Activated T-helper 2 cell treated with anti-CD3 and anti-CD28 coated beads, Interferon-gamma antibody, Interleukin-2, Interleukin-4, amounts not matched to agents 10 μg/mL and 5 μg/mL and 100 μg/mL, durations not matched to agents 14 hours and 24 hours and 36 hours (primary cell): ENCODE data around the gene MEIS2. TPM values are rescaled to one million over a fixed set of nuclear protein-coding genes. Genes with fewer than 3 reads are reported as not detected.

Experiments used
- DNase-seq: peaks from one replicate; pipeline ENCODE4 v3.0.0; 2021; ENCODE audit warnings: low spot score
- H3K27ac Mint-ChIP-seq: one replicate; pipeline ENCODE4 v1.8.0; 2021; ENCODE audit warnings: mixed read lengths
- H3K27me3 Mint-ChIP-seq: one replicate; pipeline ENCODE4 v1.8.0; 2021; ENCODE audit warnings: low read depth, mixed read lengths
- H3K36me3 Mint-ChIP-seq: one replicate; pipeline ENCODE4 v1.8.0; 2021; ENCODE audit warnings: low read depth, mixed read lengths
- H3K4me1 Mint-ChIP-seq: one replicate; pipeline ENCODE4 v1.8.0; 2021; ENCODE audit warnings: low read depth, mixed read lengths
- H3K4me3 Mint-ChIP-seq: one replicate; pipeline ENCODE4 v1.8.0; 2021; ENCODE audit warnings: low read depth, mild to moderate bottlenecking, moderate library complexity, mixed read lengths
- H3K9me3 Mint-ChIP-seq: one replicate; pipeline ENCODE4 v1.8.0; 2021; ENCODE audit warnings: mixed read lengths
- intact Hi-C: fragments of 100-400 bp; cut with micrococcal nuclease; formaldehyde crosslinking; loops from one replicate; pipeline ENCODE4 v1.15.1; 2023
- total RNA-seq: library from RNA; stranded (reverse); gene quantifications from 2 replicates; pipeline ENCODE4 v1.2.3, GENCODE V29; 2022

Gene MEIS2
- total RNA-seq, 1 donor from 2014 or later = not detected

GRCh38 chr15:36925653-36926426 is 174.5 kb downstream of the MEIS2 start:
- Mint-ChIP-seq H3K4me3 (no peak overlapping the region), H3K27me3 (no peaks in the 10 kb centered on the region), H3K27ac (no peak overlapping the region), H3K36me3 (no peaks in the 10 kb centered on the region), H3K4me1 (no peaks in the 10 kb centered on the region), H3K9me3 (no peaks in the 10 kb centered on the region)
- intact Hi-C loops = no loop called here
- DNase-seq = no peak

GRCh38 chr15:36925049-36925448 is 175.3 kb downstream of the MEIS2 start:
- H3K27ac Mint-ChIP-seq = no peak overlapping the region
- H3K4me1 Mint-ChIP-seq = no peaks in the 10 kb centered on the region
- no peaks in the 10 kb centered on the region for H3K36me3 Mint-ChIP-seq
- DNase-seq = no peak
- no peak overlapping the region for H3K4me3 Mint-ChIP-seq
- intact Hi-C loops = no loop called here
- H3K9me3 Mint-ChIP-seq = no peaks in the 10 kb centered on the region
- no peaks in the 10 kb centered on the region for H3K27me3 Mint-ChIP-seq

DNA sequence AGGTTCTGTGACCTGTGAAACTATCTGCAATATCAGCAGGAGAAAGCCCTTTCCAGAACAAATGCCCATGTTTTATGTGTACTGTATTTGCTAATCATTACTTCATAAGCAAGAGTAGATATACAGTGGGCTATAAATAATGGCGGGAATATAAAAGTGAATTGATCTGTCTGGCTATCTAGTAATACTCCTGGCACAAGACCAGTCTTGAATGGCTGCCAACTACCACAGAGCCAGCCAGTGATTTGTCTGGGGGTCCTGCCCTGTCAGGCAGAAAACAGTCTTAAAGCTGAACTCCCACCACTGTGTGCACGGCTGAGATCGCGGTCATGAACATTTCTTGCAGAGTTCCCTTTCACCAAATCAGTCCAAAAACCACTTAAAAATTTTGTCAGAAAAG is 176.3 kb downstream of the MEIS2 start:
- Mint-ChIP-seq H3K36me3 (no peaks in the 10 kb centered on the region), H3K27ac (no peak overlapping the region), H3K4me3 (no peak overlapping the region), H3K9me3 (no peaks in the 10 kb centered on the region), H3K4me1 (no peaks in the 10 kb centered on the region), H3K27me3 (no peaks in the 10 kb centered on the region)
- intact Hi-C loops = no loop called here
- no peak for DNase-seq

GRCh38 chr15:36921484-36922091 is 178.8 kb downstream of the MEIS2 start:
- DNase-seq = no peak
- no peak overlapping the region for H3K4me3 Mint-ChIP-seq
- no peaks in the 10 kb centered on the region for H3K36me3 Mint-ChIP-seq
- no peaks in the 10 kb centered on the region for H3K4me1 Mint-ChIP-seq
- no peaks in the 10 kb centered on the region for H3K27me3 Mint-ChIP-seq
- H3K27ac Mint-ChIP-seq = no peak overlapping the region
- H3K9me3 Mint-ChIP-seq = no peaks in the 10 kb centered on the region
- intact Hi-C loops = no loop called here

- no peaks in the 10 kb centered on the region for H3K36me3 Mint-ChIP-seq
- H3K9me3 Mint-ChIP-seq = no peaks in the 10 kb centered on the region
- H3K27ac Mint-ChIP-seq = no peak overlapping the region
- no peak for DNase-seq
- no peaks in the 10 kb centered on the region for H3K27me3 Mint-ChIP-seq
- H3K4me1 Mint-ChIP-seq = no peaks in the 10 kb centered on the region
- H3K4me3 Mint-ChIP-seq = no peak overlapping the region
- intact Hi-C loops = no loop called here
Measured at GRCh38 chr15:36917411-36918267, 182.7 kb downstream of the MEIS2 start.

GRCh38 chr15:36914960-36915808 is 185.2 kb downstream of the MEIS2 start:
- H3K36me3 Mint-ChIP-seq = no peaks in the 10 kb centered on the region
- H3K4me1 Mint-ChIP-seq = no peaks in the 10 kb centered on the region
- DNase-seq = no peak
- H3K4me3 Mint-ChIP-seq = no peak overlapping the region
- intact Hi-C loops = no loop called here
- no peaks in the 10 kb centered on the region for H3K27me3 Mint-ChIP-seq
- no peaks in the 10 kb centered on the region for H3K9me3 Mint-ChIP-seq
- H3K27ac Mint-ChIP-seq = no peak overlapping the region

GRCh38 chr15:36914466-36914865 is 185.9 kb downstream of the MEIS2 start:
- no peaks in the 10 kb centered on the region for H3K27me3 Mint-ChIP-seq
- no peak overlapping the region for H3K27ac Mint-ChIP-seq
- no peaks in the 10 kb centered on the region for H3K36me3 Mint-ChIP-seq
- H3K4me3 Mint-ChIP-seq = no peak overlapping the region
- DNase-seq = no peak
- H3K4me1 Mint-ChIP-seq = no peaks in the 10 kb centered on the region
- intact Hi-C loops = no loop called here
- H3K9me3 Mint-ChIP-seq = no peaks in the 10 kb centered on the region

GRCh38 chr15:36912311-36912712 is 188.0 kb downstream of the MEIS2 start:
- H3K27me3 Mint-ChIP-seq = no peaks in the 10 kb centered on the region
- intact Hi-C loops = no loop called here
- no peak for DNase-seq
- no peaks in the 10 kb centered on the region for H3K9me3 Mint-ChIP-seq
- H3K4me1 Mint-ChIP-seq = no peaks in the 10 kb centered on the region
- H3K27ac Mint-ChIP-seq = no peak overlapping the region
- H3K36me3 Mint-ChIP-seq = no peaks in the 10 kb centered on the region
- no peak overlapping the region for H3K4me3 Mint-ChIP-seq

DNA sequence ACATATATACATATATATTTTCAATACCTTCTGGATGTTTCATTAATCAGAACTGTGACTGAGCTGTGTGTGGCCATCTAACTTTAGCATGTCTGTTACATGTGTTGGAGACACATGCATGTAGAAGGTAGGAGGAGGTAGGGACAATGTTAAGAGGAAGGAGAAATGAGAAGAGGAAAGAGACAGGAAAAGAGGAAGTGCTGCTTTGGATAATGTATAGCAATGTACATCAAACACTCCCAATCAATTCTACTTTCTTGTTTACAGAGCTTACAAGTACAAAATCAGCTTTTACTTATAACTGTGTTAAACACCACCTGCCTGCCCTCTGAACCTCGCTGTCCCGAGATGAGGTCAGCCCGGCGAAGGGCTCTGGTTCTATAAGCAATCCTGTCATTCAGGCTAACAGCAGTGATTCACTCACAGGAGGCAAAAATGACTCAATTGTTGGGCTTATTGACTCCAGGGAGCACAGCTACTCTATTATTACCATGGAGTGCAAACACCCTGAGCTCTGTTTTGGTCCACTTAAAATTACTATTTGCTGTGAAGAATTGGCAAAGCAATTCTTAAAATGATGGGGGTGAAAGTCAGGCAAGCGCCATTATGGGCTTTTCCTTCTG is 188.9 kb downstream of the MEIS2 start:
- Mint-ChIP-seq H3K4me3 (no peak overlapping the region), H3K4me1 (no peaks in the 10 kb centered on the region), H3K36me3 (no peaks in the 10 kb centered on the region), H3K27me3 (no peaks in the 10 kb centered on the region), H3K27ac (no peak overlapping the region), H3K9me3 (no peaks in the 10 kb centered on the region)
- intact Hi-C loops = no loop called here
- no peak for DNase-seq

DNA sequence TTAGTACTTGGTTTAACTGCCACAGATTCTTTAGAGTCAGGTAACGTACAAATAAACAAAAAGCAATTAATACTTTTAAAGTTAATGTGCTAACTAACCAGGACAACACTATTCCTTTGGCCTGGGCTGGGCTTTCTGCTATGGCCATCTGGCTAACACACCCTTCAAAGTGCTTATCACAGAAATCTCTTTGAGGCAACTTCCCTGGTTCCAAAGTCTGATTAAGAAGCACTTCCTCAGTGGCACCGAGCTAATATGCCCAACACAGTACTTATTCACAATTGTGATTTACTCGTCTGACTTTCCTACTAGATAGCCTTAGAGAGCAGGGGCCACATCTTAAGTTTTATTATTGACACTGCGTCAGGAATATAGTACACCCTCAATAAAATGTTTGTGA is 191.4 kb downstream of the MEIS2 start:
- DNase-seq = no peak
- H3K9me3 Mint-ChIP-seq = no peaks in the 10 kb centered on the region
- intact Hi-C loops = no loop called here
- H3K4me3 Mint-ChIP-seq = no peak overlapping the region
- no peaks in the 10 kb centered on the region for H3K4me1 Mint-ChIP-seq
- H3K36me3 Mint-ChIP-seq = no peaks in the 10 kb centered on the region
- H3K27me3 Mint-ChIP-seq = no peaks in the 10 kb centered on the region
- no peak overlapping the region for H3K27ac Mint-ChIP-seq

GRCh38 chr15:36907295-36907694 is 193.1 kb downstream of the MEIS2 start:
- H3K9me3 Mint-ChIP-seq = no peaks in the 10 kb centered on the region
- H3K4me1 Mint-ChIP-seq = no peaks in the 10 kb centered on the region
- no peaks in the 10 kb centered on the region for H3K27me3 Mint-ChIP-seq
- intact Hi-C loops = no loop called here
- no peak overlapping the region for H3K27ac Mint-ChIP-seq
- no peak for DNase-seq
- no peak overlapping the region for H3K4me3 Mint-ChIP-seq
- no peaks in the 10 kb centered on the region for H3K36me3 Mint-ChIP-seq

- no peak for DNase-seq
- no peak overlapping the region for H3K27ac Mint-ChIP-seq
- no peaks in the 10 kb centered on the region for H3K36me3 Mint-ChIP-seq
- H3K9me3 Mint-ChIP-seq = no peaks in the 10 kb centered on the region
- H3K4me3 Mint-ChIP-seq = no peak overlapping the region
- intact Hi-C loops = no loop called here
- H3K4me1 Mint-ChIP-seq = no peaks in the 10 kb centered on the region
- H3K27me3 Mint-ChIP-seq = no peaks in the 10 kb centered on the region
Measured at GRCh38 chr15:36905908-36906307, 194.4 kb downstream of the MEIS2 start.
